Dermis microvascular lymphatic vessel endothelial cell (primary cell): Measurements from ENCODE around the gene ULK3. TPM values are rescaled to one million over a fixed set of nuclear protein-coding genes. Genes with fewer than 3 reads are reported as not detected.
A peak's percentile ranks its signal among the peaks of the same experiment; 100 is the strongest.
"Not testable (repeated sequence)": the region's sequence is repeated elsewhere in the genome, so short reads cannot be mapped to it uniquely, and the experiment has no call there.

ENCODE experiments used
- DNase-seq, 2 donors: peaks; one replicate each; pipeline versions ENCODE4 v3.0.0 to v3.0.0-alpha.2; 2010; ENCODE audit warnings: low read depth in 2 of 2
- total RNA-seq: library from RNA; depleted of rRNA; stranded (reverse); fragments of >200 nt; gene quantifications from 2 replicates; pipeline ENCODE4 v1.2.1, GENCODE V29; 2014

ULK3 gene, protein sequence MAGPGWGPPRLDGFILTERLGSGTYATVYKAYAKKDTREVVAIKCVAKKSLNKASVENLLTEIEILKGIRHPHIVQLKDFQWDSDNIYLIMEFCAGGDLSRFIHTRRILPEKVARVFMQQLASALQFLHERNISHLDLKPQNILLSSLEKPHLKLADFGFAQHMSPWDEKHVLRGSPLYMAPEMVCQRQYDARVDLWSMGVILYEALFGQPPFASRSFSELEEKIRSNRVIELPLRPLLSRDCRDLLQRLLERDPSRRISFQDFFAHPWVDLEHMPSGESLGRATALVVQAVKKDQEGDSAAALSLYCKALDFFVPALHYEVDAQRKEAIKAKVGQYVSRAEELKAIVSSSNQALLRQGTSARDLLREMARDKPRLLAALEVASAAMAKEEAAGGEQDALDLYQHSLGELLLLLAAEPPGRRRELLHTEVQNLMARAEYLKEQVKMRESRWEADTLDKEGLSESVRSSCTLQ
- total RNA-seq = 15.9 and 25.8 TPM in 2 replicates

DNA sequence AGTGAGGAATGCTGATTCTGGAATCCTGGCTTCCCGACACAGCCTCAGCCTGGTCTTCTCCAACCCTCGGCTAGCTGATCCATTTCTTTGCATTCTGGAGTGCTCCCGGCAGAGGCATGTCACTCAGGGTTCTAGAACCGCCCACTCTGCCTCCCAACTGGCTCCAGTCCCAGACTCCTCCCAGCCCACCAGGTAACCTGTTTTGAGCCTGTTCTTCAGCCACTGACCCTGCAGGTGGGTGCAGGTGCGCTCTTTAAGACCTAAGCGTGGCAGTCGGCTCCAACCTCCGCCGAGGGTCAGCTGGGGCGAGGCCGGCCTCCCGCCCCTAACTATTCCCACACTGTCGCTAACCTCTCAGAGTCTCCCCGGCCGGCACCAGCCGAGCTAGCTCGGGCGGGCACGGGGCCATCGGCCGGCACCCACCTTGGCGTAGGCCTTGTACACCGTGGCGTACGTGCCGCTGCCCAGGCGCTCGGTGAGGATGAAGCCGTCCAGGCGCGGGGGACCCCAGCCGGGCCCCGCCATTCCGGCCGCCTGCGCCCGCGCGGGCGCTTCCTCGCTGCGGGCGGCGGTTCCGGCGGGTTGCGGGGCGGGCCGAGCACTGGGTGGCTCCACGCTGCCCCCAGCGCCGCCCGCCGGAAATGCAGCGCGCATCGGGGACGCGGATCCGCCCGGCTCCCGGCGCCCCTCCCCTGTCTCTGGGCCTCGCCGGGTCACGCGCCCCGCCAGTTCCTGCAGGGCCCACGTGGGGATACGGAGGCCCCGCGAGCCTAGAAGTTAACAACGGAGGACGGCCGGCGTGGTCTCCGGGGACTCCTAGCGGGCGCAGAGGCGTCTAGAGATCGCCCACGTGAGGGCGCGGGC is at the start of gene ULK3:
ULK3 (minus strand) TSS at position 576 of the 864 bp plus-strand sequence; CDS start at position 525, 51 bp downstream.
- peak; percentile 40 to 85 for DNase-seq

DNA sequence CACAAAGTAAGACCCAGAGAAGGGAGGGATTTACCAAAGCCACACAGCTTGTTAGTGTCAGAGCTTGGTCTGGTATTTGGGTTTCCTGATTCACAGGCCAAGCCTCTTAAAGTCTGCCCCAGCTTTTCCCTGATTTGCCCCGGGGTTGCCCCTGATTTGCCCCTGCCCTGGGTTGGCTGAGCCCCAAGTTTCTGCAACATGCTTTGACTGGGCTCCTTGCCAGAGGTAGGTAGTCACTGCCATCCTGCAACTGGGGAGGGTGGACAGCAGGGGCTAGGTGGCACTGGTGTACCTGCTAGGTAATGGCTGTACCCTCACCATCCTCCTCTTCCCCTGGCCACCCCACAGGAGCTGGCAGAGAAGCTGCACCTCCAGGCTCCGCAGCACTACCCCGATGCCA is 49.4 kb upstream of the ULK3 start:
- no peak for DNase-seq

DNA sequence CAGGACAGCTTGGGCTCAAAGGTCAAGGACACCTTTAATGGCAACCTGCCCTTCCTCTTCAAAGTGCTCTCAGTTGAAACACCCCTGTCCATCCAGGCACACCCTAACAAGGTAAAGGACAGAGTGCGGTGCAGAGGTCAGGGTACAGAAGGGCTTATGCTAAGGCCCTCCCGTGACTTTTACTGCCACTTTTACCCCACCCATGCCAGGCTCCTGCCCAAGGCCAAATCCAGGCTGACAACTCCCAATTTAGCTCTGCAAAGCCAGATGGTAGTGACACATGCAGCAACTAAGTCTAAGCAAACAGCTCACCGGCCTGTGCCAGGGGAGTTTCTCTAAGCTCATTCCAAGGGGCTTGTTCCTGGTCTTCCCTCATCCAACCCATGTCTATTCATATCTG is 48.5 kb upstream of the ULK3 start:
- DNase-seq = no peak

DNA sequence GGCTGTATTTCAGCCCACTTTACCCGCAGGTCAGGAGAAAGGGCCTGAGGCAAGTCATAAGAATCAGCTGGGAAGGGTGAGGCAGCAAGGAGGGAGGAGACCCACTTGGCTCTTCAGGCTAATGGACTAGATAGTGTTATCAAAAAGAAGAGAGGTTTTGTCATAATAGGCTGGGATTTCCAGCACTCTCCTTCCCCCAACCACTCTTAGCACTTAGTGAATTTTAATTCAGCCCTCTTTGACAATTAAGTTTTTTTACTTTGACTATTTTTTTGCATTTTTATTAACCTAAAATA is 47.7 kb upstream of the ULK3 start:
- no peak for DNase-seq

DNA sequence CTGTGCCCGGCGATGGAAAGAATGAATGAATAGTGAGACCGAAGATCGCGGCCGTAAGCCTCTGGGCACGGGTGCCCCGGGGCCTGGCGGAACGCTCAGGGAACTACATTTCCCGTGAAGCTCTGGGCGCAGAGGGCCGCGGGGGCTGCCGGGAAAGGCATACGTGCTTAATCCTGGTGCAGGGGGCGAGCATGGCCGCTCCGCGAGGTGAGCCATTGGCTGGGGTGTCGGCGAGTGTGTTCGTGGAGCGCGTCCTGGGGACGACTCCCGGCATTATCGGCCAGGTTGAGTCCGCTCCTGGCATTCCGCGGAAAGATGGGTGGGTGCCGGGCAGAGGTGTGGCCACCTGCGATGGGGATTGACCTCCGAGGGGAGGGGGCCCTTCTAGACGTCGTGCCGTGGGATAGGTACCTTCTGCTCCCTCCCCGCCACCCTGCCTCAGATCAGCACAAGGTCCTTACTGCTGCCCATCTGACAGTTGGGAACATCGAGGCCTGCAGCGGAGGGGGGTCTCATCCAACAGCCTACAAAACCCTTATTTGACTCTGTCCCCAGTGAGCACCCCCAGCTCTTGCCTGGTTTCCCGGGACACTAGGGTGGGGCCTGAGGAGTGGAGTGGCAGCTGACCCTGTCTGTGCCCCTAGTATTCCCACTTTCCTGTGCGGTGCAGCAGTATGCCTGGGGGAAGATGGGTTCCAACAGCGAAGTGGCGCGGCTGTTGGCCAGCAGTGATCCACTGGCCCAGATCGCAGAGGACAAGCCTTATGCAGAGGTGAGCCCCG is 47.1 kb upstream of the ULK3 start, which contains the start of gene MPI:
MPI (plus strand) TSS at position 160 of the 782 bp plus-strand sequence; CDS start at position 192, 32 bp downstream.
- DNase-seq = peak; percentile 42 to 85

DNA sequence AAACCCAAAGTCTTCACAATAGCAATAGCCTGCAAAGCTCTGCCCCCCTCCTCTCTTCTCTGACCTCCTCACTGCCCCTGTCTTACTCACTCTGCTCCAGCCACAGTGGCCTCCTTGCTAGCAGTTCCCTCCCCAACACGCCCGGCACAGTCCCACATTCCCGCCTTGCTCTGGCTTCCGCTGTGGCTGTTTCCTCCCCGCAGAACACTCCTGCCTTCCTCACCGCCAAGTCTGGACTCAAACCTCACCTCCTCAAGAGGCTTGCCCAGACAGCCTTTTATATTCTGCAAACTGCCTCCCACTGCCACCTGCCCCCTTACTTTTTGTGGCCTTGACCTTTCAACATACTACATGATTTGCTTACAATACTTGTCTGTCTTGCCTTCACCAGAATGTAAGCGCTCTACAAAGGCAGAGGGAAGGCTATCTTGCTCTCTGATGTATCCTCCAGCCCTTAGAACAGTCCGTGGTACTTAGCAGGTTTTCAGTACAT is 46.5 kb upstream of the ULK3 start:
- peak in 1 of 2 donors; percentile 35 for DNase-seq

DNA sequence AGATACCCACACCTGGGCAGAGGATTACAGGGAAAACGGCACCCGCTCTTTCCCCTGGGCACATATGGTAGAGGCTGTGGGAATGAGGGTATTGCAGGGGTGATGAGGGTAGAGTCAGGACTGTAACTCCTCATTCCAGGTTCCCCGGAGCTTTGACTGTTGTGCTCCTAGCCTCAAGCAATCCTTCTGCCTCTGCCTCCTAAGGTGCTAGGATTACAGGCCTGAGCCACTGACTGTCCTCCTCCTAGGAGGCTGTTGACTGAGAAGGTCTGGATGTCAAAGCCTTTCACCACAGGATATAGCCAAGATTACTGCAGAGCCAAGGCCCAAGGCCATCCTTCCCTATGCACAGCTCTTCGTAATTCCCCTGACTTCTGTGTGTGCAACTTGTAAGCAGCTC is 45.8 kb upstream of the ULK3 start:
- DNase-seq = no peak

DNA sequence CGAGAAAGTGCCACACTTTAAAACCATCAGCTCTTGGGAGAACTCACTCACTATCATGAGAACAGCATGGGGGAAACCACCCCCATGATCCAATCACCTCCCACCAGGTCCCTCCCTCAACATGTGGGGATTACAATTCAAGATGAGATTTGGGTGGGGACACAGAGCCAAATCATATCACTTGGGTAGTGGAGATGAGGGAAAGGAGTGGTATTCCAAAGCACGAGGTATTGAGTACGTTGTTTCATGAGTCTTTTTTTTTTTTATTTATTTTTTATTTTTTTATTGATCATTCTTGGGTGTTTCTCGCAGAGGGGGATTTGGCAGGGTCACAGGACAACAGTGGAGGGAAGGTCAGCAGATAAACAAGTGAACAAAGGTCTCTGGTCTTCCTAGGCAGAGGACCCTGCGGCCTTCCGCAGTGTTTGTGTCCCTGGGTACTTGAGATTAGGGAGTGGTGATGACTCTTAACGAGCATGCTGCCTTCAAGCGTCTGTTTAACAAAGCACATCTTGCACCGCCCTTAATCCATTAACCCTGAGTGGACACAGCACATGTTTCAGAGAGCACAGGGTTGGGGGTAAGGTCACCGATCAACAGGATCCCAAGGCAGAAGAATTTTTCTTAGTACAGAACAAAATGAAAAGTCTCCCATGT is 44.7 kb upstream of the ULK3 start:
- DNase-seq = not testable (repeated sequence)

DNA sequence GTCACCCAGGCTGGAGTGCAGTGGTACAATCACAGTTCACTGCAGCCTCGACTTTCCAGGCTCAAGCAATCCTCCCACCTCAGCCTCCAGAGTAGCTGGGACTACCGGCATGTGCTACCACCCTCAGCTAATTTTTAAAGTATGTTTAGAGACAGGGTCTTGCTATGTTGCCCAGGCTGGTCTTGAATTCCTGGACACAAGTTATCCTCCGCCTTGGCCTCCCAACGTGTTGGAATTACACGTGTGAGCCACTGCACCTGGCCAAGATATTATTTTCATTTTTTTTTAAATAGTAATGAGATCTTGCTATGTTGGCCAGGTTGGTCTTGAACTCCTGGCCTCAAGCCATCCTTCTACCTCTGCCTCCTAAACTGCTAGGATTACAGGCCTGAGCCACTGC is 42.5 kb upstream of the ULK3 start:
- DNase-seq = no peak

DNA sequence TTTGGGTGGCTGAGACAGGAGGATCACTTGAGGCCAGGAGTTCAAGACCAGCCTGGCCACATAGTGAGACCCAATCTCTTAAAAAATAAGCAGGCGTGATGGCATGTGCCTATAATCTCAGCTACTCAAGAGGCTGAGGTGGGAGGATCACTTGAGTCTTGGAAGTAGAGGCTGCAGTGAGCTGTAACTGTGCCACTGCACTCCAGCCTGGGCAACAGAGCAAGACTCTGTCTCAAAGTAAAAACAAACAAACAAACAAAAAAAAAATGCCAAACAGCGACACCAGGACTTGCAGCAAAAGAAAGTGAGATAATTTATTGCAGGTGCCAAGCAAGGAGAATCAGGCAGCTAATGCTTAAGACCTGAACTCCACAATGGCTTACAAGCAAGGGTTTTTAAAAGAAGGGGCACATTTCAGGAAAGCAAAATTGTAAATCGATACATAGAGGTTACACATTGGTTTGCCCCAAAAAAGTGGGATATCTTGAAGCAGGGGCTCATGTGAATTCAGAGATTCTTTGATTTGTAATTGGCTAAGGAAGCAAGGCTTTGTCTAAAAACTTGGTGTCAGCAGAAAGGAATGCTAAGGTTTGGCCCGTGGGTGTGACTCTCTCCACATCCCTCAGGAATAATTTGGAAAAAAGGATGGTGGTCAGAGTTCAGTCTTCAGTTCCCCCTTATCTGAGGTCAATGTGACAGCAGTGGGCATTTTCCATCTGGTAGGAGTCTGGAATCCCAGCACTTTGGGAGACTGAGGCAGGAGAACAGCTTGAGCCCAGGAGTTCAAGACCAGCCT is 41.7 kb upstream of the ULK3 start:
- DNase-seq = no peak

DNA sequence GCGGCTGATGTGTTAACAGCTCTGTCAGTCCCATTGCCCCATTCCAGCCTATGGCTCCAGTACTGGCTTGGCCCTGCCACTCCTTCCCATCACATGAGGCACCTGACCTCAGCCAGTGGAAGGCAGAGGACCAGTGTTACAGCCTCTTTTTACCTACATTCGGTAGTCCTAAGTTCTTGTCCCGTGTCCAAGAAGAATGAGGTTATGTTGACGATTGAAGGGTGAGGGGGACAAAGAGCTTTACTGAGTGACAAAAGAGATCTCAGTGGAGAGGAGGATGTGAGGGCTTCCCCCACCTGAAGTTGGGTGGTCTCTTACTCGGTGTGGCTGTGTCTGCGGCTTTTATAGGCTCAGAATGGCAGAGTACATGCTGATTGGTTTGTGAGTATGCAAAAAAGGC is 39.6 kb upstream of the ULK3 start:
- no peak for DNase-seq

DNA sequence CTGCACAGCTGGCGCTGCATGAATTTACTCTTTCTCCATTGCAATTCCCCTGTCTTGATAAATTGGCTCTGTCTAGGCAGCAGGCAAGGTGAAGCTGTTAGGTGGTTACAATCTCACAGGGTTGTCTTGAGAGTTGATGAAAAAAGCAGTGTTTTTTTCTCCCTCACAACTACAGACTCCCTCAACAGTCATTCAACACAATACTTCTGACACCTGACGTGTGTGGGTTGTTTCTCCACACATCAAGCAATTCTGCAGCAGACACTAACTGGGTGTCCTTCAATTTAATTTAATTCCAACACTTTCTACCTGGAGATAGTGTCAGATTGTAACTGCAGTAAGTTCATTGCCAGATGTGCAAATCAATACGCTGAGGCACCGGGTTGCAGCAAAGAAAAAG is 35.3 kb upstream of the ULK3 start:
- no peak for DNase-seq

DNA sequence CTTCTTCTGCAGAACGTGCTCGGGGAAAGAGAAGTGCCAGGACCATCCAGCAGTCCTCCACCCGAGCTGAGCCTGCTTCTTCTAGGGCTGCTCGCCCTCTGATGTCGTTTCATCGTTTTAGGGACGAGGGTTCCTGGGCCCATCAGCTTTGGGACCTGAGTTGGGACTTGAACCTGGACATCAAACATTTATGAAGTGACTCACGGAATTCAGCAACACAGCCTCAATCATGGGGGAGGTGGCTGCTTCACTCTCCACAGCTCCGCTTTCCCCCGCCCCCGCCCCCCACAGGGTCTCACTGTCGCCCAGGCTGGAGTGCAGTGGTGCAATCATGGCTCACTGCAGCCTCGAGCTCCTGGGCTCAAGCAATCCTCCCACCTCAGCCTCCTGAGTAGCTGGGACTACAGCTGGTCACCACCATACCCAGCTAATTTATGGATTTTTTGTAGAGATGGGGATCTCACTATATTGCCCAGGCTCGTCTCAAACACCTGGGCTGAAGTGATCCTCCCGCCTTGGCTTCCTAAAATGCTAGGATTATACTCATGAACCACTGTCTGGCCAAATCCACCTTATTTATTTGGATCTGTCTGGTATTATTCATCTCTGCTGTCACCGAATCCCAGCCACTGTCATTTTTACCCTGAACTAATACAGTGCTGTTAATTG is 30.9 kb upstream of the ULK3 start:
- DNase-seq = peak in 1 of 2 donors; percentile 23

DNA sequence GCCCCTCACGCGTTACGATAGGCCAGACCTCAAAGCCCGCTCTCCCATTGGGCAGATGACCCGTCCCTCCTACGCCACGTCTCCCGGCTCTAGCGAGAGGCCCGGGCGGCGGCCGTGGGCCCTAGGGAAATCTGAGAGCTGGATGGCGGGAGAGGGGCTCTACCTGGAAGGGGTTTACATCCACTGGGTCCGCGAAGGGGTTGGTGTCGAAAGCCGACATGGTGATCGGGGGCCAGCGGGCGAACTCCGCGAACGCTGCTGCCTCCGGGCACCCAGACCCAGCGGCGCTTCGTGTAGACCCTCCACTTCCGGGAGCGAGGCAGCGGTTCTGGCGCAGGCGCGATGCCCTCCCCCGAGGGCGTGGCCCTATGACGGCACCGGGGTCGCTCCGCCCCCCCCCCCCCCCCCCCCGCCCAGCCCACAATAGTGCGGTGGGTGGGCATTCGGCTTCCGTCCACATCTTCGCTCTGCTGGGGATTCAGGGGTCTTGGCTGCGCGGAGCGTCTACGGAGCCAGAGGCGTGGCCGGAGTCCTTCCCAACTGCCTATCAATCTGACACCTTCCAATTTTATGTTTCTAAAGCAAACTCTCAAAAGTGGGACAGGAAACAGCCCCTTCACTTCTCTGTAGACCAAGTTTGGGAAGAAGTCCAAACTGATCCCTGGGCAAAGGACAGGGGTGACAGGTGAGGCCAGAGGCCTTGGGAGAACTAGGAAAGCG is 30.2 kb upstream of the ULK3 start, which contains the start of gene SCAMP2:
SCAMP2 (minus strand) TSS at position 330 of the 720 bp plus-strand sequence; CDS start at position 220, 110 bp downstream.
- peak; percentile 91 to 97 for DNase-seq

DNA sequence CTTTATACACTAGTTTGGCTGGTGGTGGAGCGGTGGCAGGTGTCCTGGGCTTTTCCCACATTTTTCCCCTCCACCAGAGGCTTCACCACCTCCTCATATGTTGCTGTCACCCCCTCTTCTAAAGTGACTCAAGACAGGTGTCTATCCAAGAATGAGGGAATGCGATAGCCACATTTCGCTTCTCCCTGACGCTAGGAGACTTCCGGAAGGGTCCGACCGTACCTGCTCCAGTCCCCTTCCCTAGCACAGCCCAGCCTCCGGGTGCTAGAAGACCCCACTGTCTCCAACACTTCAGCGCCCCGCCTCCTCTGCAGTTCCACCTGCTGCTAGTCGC is 29.7 kb upstream of the ULK3 start:
- no peak for DNase-seq

DNA sequence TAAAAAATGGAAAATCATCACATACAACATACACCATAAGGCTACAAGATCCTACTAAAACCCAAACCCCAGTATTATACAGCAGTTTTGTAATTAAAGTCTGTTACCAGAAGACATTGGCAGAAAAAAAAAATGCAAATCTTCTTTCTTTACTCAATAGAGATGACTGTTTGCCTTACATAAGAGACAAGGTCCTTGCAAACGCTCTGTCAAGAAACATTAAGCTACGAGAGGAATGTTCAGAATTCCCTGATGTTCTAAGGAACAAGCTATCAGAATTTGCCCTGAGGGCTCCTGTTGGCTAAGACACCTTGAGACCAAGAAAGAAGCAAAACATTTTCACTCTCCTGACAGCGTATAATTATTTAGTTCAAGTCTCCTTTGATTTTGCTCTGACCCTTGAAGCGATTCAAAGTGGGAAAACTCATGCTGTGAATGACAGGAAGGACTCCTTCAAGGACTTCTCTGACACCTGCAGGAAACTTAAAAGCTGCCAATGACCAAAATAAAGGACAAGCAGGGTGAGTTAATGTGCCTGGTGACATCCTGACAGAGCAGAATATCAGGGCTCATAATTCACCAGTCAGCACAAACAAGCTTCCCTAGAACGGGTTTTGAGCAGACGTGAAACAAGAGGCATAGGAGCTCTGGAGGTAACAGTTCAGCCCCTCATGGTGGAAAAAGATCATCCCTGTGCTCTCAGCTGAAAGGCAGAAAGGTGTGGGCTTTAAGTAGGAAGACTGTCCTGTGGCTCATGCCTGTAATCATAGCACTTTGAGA is 27.7 kb upstream of the ULK3 start:
- DNase-seq = no peak

DNA sequence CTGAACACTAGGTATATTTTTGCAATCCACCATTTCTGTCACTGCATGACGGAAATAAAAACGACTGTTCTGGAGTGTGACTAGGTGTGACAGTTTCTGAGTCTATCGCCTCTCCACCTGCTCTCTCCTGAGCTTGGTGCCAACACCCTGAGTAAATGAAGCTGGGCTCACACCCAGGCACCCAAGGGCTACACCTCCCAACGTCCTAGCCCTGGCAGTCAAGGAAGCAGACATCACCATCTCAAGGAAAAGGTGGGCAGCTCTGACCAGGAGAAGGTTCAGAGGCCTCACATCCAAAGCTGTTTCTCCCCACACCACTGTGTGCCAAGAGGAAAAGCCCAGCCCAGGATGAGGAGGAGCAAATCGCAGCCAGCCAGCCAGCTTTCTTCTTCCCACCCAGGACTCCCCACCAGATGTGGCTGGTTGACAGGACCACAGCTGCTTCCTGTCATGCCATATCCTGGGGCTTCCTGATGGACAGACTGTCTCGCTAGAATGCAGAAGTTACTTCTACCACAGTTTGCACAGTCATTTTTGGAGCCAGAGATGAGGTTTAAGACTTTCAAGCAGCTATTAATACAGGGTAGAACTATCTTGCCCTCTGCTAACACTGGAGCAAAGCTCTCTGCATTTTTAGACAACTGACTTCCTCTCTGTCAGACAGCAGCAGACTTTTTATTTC is 26.9 kb upstream of the ULK3 start:
- DNase-seq = peak; percentile 56 to 76

DNA sequence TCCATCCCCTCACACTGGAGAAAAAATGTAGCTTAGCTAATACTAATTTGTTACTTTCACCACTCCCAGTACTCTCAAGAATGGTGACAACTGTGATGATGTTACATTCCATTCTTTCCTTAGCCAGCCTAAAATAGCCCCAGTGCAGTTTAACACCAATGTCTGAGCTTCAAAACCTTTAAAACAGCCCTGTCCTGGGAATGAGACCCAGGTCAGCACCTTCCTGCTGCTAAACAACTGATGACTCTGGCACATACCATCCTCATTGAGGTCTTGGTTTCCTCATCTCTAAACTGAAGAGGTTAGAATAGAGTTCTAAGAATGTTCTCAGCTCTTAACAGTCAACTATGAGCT is 26.4 kb upstream of the ULK3 start:
- no peak for DNase-seq
